GM19468 (cell line): ENCODE data around the gene MLLT3.
A peak's percentile ranks its signal among the peaks of the same experiment; 100 is the strongest.

Source experiments
- ATAC-seq: cut with Tn5 transposase; IDR thresholded peaks from one replicate; pipeline ENCODE4 v1.9.1; 2021; ENCODE audit warnings: mild to moderate bottlenecking, moderate library complexity, moderate number of reproducible peaks; ENCODE audit not compliant: unreplicated experiment; ENCODE audit errors: extremely low read depth

MLLT3 gene

GRCh38 chr9:20630241-20630943 is 8.1 kb upstream of the MLLT3 start:
- no peak for ATAC-seq

DNA sequence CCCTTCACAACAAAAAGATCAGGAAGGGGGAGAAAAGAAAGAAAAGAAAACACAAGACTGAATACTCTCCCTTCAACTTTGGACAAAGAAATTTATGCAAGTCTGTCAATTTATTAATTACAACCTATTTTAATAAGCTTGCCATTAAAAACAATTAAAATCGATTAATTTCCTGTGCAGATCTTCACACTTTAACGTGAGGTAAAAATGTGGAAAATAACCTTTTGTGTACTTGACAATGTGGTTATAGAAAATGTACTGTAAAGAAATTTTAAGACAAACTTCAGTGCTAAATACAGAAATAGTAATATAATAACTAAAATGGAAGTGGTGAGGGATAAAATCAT is 2.7 kb upstream of the MLLT3 start:
- no peak for ATAC-seq

- peak; percentile 10 for ATAC-seq
Measured at GRCh38 chr9:20624201-20625002, 2.1 kb upstream of the MLLT3 start.

- ATAC-seq, result no peak
Measured at GRCh38 chr9:20623748-20624124, 1.4 kb upstream of the MLLT3 start.

DNA sequence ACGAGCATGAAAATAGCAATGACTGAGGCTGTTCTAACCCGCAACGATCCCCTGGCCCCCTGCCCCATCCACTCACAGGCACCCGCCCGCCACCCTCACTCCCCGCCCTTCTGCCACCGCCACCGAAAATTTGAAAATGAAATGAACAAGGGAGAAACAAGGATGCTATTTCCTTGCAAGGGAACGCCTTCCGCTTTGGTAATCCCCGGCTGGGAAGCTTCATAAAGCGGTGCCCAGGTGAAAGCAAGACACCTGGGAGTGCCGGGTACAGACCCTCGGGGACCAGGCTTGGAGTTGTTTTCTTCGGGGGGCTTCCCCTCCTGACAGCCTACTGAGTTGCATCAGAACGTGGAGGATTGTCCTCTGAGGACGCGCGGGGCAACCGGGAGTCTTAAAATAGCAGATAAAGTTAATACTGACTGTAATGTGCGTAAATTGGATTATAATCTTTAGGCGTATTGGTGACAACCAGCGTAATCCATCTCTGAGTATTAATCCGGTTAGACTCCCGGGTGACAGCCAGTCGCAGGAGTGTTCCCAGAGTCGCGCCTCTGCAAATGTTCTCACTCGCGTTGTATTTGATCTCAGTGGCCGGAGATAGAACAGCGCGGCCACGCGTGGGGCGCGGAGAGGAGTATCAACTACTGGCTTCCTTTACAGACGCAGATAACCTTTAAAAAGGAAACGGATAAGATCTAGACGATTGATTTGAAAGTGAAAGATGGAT is 885 bp upstream of the MLLT3 start:
- no peak for ATAC-seq

GRCh38 chr9:20621471-20622329 is 599 bp downstream of the MLLT3 start:
- ATAC-seq, result no peak

DNA sequence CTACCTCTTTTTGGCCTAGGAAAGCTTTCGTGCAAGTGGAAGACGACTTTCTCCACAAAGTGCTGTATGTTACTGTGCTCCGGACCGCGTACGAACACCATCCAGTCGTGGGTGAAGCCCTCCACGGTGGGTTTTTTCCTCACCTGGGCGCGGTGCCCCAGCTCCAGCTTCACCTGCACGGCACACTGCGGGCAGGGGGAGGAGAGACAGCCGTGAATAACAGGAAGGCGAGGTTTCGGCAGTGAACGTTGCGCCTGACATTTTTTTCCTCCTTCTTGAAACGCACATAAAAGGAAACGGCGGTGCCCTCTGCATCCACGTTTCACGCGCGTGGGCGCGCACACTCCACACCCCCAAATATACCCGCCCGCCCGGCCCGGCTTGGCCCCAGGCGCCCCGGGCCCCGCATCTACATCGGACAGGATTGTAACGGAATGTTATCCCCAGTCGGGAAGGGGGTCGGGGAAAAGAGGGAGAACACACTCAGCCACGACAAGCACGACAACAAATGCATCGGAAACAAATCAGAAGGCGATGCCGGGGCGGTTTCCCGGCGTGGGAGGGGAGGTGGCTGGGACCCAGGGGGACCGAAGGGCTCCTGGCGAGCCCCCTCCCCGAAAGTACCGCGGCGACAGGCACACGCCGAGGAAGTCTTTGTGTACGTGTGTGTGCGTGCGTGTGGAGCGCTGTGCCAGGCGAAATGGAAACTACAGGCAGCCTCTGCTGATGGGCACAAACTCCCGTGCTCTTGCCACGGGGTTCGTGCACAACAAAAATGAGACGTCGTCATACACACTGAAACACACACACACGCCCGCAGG is 1.4 kb downstream of the MLLT3 start:
- ATAC-seq, result no peak

DNA sequence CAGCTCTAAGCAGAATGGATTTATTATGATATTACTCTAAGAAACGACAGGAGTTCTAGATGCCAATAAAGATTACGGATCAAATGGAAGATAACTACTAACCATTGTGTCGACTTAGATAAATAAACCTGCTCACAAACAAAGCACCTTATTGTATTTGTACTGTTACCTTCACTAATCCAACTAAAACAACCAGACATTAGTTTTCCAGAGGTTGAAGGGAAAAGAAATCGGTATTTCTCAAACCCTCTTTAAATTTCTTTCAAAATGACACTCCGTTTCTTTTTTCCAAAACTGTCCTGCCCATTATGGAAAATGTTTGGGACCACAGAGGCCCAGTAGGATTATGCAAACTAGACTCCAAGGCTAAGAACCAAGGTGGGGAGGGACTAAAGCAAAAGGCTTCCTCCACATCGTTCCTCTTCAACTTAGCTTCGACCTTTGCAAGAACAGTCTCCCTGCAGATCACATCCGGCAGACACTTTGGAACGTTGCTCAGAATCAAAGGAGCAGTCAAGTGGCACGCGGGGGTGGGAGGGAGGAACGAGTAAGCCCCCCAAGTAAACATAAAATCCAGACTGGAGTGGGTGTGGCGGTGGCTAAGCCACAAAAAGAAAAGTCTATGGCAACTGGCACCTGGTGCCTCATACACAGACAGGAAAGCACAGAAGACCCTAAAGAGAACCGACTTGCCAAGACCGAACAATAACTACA is 2.7 kb downstream of the MLLT3 start:
- ATAC-seq, result no peak

GRCh38 chr9:20618361-20618802 is 3.9 kb downstream of the MLLT3 start:
- no peak for ATAC-seq

GRCh38 chr9:20616808-20617207 is 5.5 kb downstream of the MLLT3 start:
- ATAC-seq, result no peak

DNA sequence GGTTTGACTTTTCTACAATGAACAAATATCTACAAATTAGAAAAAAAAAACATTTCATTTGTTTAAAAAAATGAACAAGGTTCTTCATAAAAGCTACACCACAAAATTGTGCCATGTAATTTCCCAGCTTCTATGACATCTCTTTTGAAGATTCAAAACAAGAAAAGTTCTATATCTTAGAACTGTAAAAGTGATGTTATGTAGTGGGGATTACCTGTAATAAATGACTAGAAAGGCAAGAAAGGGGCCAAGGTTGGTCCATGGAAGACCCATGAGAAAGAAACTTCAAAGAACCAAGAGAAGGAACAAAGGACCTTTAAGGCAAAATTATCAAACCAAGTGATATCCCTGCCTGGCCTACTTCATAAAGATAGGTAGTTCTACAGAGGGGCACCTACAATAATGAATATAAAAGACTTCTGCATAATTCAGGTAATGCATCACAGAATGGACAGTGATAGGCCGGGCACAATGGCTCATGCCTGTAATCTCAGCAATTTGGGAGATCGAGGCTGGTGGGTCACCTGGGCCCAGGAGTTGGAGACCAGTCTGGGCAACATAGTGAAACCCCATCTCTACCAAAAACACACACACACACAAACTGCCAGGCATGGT is 7.6 kb downstream of the MLLT3 start:
- ATAC-seq, result no peak

- no peak for ATAC-seq
Measured at GRCh38 chr9:20611691-20612287, 10.5 kb downstream of the MLLT3 start.

DNA sequence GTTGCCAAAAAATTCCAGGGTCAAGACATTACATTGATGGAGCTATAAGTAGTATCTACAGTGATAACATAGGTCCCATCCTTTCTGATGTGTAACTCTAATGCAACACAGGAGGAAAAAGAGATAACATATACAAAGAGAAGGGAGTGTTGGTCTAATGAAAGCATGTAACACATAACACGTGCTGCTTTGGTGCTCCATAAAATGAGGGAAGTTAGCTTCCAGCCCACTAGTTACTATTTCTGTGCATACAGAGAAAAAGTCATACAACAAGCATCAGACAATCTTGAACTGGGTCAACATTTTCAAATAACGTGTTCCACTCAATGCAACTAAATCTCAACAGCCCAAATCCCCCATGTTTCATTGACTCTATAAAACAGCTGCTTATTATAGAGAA is 11.7 kb downstream of the MLLT3 start:
- ATAC-seq, result no peak

- ATAC-seq, result no peak
Measured at GRCh38 chr9:20608582-20608981, 13.7 kb downstream of the MLLT3 start.

DNA sequence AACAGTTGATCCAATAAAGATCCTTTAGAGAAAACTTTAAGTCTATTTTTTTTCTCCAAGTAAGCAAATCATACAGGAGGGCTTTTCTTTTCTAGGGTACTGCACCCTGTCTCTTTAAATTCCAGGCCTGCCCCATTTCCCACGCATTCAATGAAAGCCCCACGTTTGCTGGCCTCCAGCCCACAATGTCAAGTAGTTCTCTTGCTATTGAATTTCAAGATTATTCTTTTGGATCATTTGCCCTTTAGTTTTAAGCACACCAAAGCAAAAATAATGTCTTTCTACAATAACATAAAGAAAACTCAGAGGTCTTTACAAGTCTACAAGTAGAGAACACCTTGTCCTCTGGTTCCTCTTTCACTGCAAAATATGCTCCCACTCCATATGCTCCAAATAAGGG is 15.6 kb downstream of the MLLT3 start:
- ATAC-seq, result no peak

GRCh38 chr9:20604562-20604961 is 17.7 kb downstream of the MLLT3 start:
- ATAC-seq, result peak; percentile 64

DNA sequence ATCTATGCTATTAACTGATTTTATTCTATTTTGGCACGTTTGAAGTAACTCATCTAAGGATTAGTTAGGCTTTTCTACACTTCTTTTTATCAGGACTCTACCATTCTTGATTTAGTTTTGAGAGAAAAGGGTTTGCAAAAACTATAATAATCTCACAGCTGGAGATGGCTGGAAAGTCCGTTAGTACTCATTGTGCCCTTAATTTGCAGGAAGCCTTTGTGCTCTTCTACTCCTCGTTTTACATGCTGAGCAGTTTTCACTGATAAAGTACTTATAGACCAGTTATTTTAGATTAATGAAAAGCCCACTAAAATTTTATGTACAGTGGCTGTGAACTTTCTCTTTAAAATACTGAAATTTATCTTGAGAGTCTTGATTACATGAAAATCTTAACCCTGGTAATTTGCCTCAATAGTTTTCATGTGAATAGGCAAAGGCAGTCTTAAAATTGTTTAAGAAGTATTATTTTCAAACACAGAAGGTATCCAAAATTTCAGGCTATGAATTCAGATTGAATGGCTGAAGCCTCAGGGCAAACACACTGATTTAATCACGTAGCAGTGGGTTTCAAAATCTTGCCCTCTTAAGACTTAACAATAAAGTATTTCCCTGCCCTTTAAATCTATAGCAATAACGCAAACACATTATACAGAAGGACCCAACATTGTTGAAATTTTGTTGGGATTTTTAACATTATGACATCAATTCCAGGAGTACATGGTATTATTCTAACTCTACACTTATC is 18.6 kb downstream of the MLLT3 start:
- ATAC-seq, result no peak
